GM18868 (cell line): ENCODE results near the gene VPS4A.
"Not testable (repeated sequence)": the region's sequence is repeated elsewhere in the genome, so short reads cannot be mapped to it uniquely, and the experiment has no call there.

Experiments
- ATAC-seq: cut with Tn5 transposase; IDR thresholded peaks from one replicate; pipeline ENCODE4 v1.9.1; 2021; ENCODE audit warnings: mild to moderate bottlenecking, moderate library complexity; ENCODE audit not compliant: unreplicated experiment

VPS4A gene

GRCh38 chr16:69310653-69311532 is at the start of gene VPS4A:
Gene VPS4A, plus strand, starts transcription at chr16:69311350. Its CDS starts 162 bp downstream, at chr16:69311512.
- peak; percentile 95 for ATAC-seq

- ATAC-seq: no peak
Observed at GRCh38 chr16:69266334-69267063, 44.7 kb upstream of the VPS4A start.

GRCh38 chr16:69267633-69268032 is 43.5 kb upstream of the VPS4A start:
- ATAC-seq: no peak

- no peak for ATAC-seq
Observed at GRCh38 chr16:69270395-69270794, 40.8 kb upstream of the VPS4A start.

- ATAC-seq: no peak
Observed at GRCh38 chr16:69270831-69271230, 40.3 kb upstream of the VPS4A start.

- ATAC-seq: no peak
Observed at GRCh38 chr16:69273009-69273408, 38.1 kb upstream of the VPS4A start.

GRCh38 chr16:69274699-69275235 is 36.4 kb upstream of the VPS4A start:
- ATAC-seq: no peak

GRCh38 chr16:69276148-69277115 is 34.7 kb upstream of the VPS4A start:
- ATAC-seq: no peak

GRCh38 chr16:69277413-69277812 is 33.7 kb upstream of the VPS4A start:
- ATAC-seq: no peak

- no peak for ATAC-seq
Observed at GRCh38 chr16:69283851-69284250, 27.3 kb upstream of the VPS4A start.

- no peak for ATAC-seq
Observed at GRCh38 chr16:69285240-69285639, 25.9 kb upstream of the VPS4A start.

GRCh38 chr16:69286941-69287713 is 24.0 kb upstream of the VPS4A start:
- no peak for ATAC-seq

GRCh38 chr16:69291657-69292056 is 19.5 kb upstream of the VPS4A start:
- ATAC-seq: not testable (repeated sequence)

GRCh38 chr16:69293401-69293800 is 17.7 kb upstream of the VPS4A start:
- no peak for ATAC-seq

GRCh38 chr16:69294051-69294450 is 17.1 kb upstream of the VPS4A start:
- no peak for ATAC-seq

GRCh38 chr16:69296771-69297170 is 14.4 kb upstream of the VPS4A start:
- ATAC-seq: not testable (repeated sequence)

GRCh38 chr16:69298261-69298660 is 12.9 kb upstream of the VPS4A start:
- ATAC-seq: no peak

GRCh38 chr16:69301187-69301586 is 10.0 kb upstream of the VPS4A start:
- no peak for ATAC-seq

- no peak for ATAC-seq
Observed at GRCh38 chr16:69301861-69302260, 9.3 kb upstream of the VPS4A start.

- ATAC-seq: no peak
Observed at GRCh38 chr16:69302301-69302700, 8.8 kb upstream of the VPS4A start.
